Right lobe of liver (tissue), 6 donors: ENCODE measurements around the gene ZNF438. TPM values are rescaled to one million over a fixed set of nuclear protein-coding genes. Genes with fewer than 3 reads are reported as not detected.

Experiments
- ATAC-seq, 4 donors: fragments of 200-7000 bp; cut with Tn5 transposase; one replicate each; pipeline ENCODE4 v1.9.1; 2020; ENCODE audit warnings: mild to moderate bottlenecking in 4 of 4, moderate library complexity in 4 of 4
- DNase-seq, 3 donors: peaks; one replicate each; pipeline ENCODE4 v3.0.0-alpha.2; 2020
- H3K27ac ChIP-seq, 3 donors: fragments of 200-600 bp; one replicate each; pipeline ENCODE4 v1.8.0; 2022
- H3K27me3 ChIP-seq, 2 donors: fragments of 200-600 bp; one replicate each; pipeline ENCODE4 v1.8.0; 2022
- H3K36me3 ChIP-seq, 4 donors: fragments of 200-600 bp; sonication (generic) in 1 of 4; one replicate each; pipeline versions ENCODE4 v1.5.1 to v1.8.0; 2017 to 2022; ENCODE audit warnings: control low read depth in 1 of 4
- H3K4me1 ChIP-seq, 4 donors: fragments of 200-600 bp; sonication (generic) in 1 of 4; one replicate each; pipeline versions ENCODE4 v1.5.1 to v1.8.0; 2017 to 2022; ENCODE audit warnings: control low read depth in 1 of 4
- H3K4me3 ChIP-seq, 3 donors: fragments of 200-600 bp; one replicate each; pipeline ENCODE4 v1.8.0; 2022
- H3K9me3 ChIP-seq, 4 donors: fragments of 200-600 bp; sonication (generic) in 1 of 4; one replicate each; pipeline versions ENCODE4 v1.5.1 to v1.8.0; 2017 to 2022; ENCODE audit warnings: control low read depth in 1 of 4
- CTCF ChIP-seq, 4 donors: fragments of 200-600 bp in 3 of 4; fragments of 450-650 bp in 1 of 4; IDR thresholded peaks; one replicate each; pipeline versions ENCODE4 v1.5.1 to v1.8.0; 2016 to 2022; ENCODE audit warnings: antibody characterized with exemption in 4 of 4, mild to moderate bottlenecking in 2 of 4
- POLR2A ChIP-seq: fragments of 450-650 bp; IDR thresholded peaks from one replicate; pipeline ENCODE4 v1.6.1; 2017; ENCODE audit warnings: antibody characterized with exemption, mild to moderate bottlenecking
- WGBS: methylation state at CpG from one replicate; pipeline ENCODE4 v1.1.6; 2018; ENCODE audit warnings: low coverage, low lambda C conversion rate; ENCODE audit not compliant: insufficient coverage; ENCODE audit errors: missing lambda C conversion rate; 5-methylcytosine and 5-hydroxymethylcytosine counted together
- intact Hi-C, 2 donors: fragments of 100-400 bp; cut with DNase I; formaldehyde crosslinking; loops; one replicate each; pipeline versions ENCODE4 v1.11.2 to v1.14.1; 2022
- total RNA-seq, 6 experiments: library from RNA; depleted of rRNA in 2 of 6; stranded (reverse); fragments of >200 nt in 2 of 6; fragmentation: NEBNext Ultra II Directional in 3 of 6; extraction: Animal tissue kit (Norgen Biotek cat#: 25700) in 3 of 6; gene quantifications; one replicate each; pipeline versions ENCODE4 v1.1.0 to v1.2.4, GENCODE V29; 2016 to 2023
- donor health status: DM: no; HTN: yes; CAD: no.
- donor health status: DM: no; HTN: no; CAD: no.
- donor health status: DM: no; HTN: no; CAD: no.
- donor health status: DM: no; HTN: yes; CAD: no.
- donor health status: DM: no; HTN: yes; CAD: no.

The ZNF438 gene
- total RNA-seq, 6 experiments from 2014 or later, result 2.5 to 5.2 (median 3.3) TPM

GRCh38 chr10:30827531-30828120, 204.0 kb downstream of the ZNF438 start:
- TF ChIP-seq POLR2A (no peak), CTCF (IDR thresholded peaks at IDR 0.05) (no peak)
- WGBS, result 65% methylated on average over 5 of the region's 8 CpGs
- Histone ChIP-seq H3K9me3 (no peaks in the 10 kb centered on the region), H3K4me3 (no peak overlapping the region), H3K27ac (no peak overlapping the region), H3K4me1 (no peaks in the 10 kb centered on the region), H3K27me3 (no peaks in the 10 kb centered on the region), H3K36me3 (no peaks in the 10 kb centered on the region)
- DNase-seq (no peak), ATAC-seq (no peak)
- intact Hi-C loops, result no loop called here

- ATAC-seq, result no peak
- H3K36me3 ChIP-seq, result no peaks in the 10 kb centered on the region
- DNase-seq, result no peak
- no peaks in the 10 kb centered on the region for H3K27me3 ChIP-seq
- H3K27ac ChIP-seq, result no peak overlapping the region
- H3K4me1 ChIP-seq, result no peaks in the 10 kb centered on the region
- no peak overlapping the region for H3K4me3 ChIP-seq
- intact Hi-C loops, result no loop called here
- 78% methylated on average over 3 of the region's 4 CpGs for WGBS
- TF ChIP-seq CTCF (IDR thresholded peaks at IDR 0.05), result no peak
- no peak for TF ChIP-seq POLR2A
- no peaks in the 10 kb centered on the region for H3K9me3 ChIP-seq
These were observed 205.0 kb downstream of the ZNF438 start for GRCh38 chr10:30826679-30827078.

- intact Hi-C loops, result no loop called here
- no peaks in the 10 kb centered on the region for H3K9me3 ChIP-seq
- no peak overlapping the region for H3K27ac ChIP-seq
- no peak for TF ChIP-seq POLR2A
- no peak for TF ChIP-seq CTCF (IDR thresholded peaks at IDR 0.05)
- H3K4me3 ChIP-seq, result no peak overlapping the region
- no peaks in the 10 kb centered on the region for H3K27me3 ChIP-seq
- ATAC-seq (no peak), DNase-seq (no peak)
- H3K4me1 ChIP-seq, result no peaks in the 10 kb centered on the region
- H3K36me3 ChIP-seq, result no peaks in the 10 kb centered on the region
These were observed 206.2 kb downstream of the ZNF438 start for GRCh38 chr10:30825495-30825894.

GRCh38 chr10:30825022-30825421, 206.6 kb downstream of the ZNF438 start:
- Histone ChIP-seq H3K36me3 (no peaks in the 10 kb centered on the region), H3K4me3 (no peak overlapping the region), H3K9me3 (no peaks in the 10 kb centered on the region), H3K27ac (no peak overlapping the region), H3K4me1 (no peaks in the 10 kb centered on the region), H3K27me3 (no peaks in the 10 kb centered on the region)
- DNase-seq (no peak), ATAC-seq (no peak)
- TF ChIP-seq POLR2A, result no peak
- intact Hi-C loops, result no loop called here
- 70% methylated on average over 2 of the region's 3 CpGs for WGBS

- WGBS, result 75% methylated on average over 2 of the region's 2 CpGs
- Histone ChIP-seq H3K27me3 (no peaks in the 10 kb centered on the region), H3K9me3 (no peaks in the 10 kb centered on the region), H3K4me1 (no peaks in the 10 kb centered on the region), H3K4me3 (no peak overlapping the region), H3K36me3 (no peaks in the 10 kb centered on the region), H3K27ac (no peak overlapping the region)
- no peak for TF ChIP-seq POLR2A
- TF ChIP-seq CTCF (IDR thresholded peaks at IDR 0.05), result no peak
- DNase-seq (no peak), ATAC-seq (no peak)
- intact Hi-C loops, result no loop called here
These were observed 208.0 kb downstream of the ZNF438 start for GRCh38 chr10:30823651-30824050.
